ENCODE measurements around the gene PDP2.
A peak's percentile ranks its signal among the peaks of the same experiment; 100 is the strongest.
"Not testable (repeated sequence)": the region's sequence is repeated elsewhere in the genome, so short reads cannot be mapped to it uniquely, and the experiment has no call there.

Gene PDP2

GRCh38 chr16:66923866-66924265 is 43.6 kb downstream of the PDP2 start:
- no peaks in the 10 kb centered on the region for H3K9me3 Mint-ChIP-seq
- no peak overlapping the region for H3K4me3 Mint-ChIP-seq
- peaks cover 33% of the 10 kb centered on the region for H3K27me3 Mint-ChIP-seq
- H3K36me3 Mint-ChIP-seq (ENCODE audit: low read depth) = no peaks in the 10 kb centered on the region
- H3K27ac Mint-ChIP-seq = no peak overlapping the region
- peaks cover 22% of the 10 kb centered on the region for H3K4me1 Mint-ChIP-seq (ENCODE audit: low read depth)

- Mint-ChIP-seq H3K36me3 (ENCODE audit: low read depth) (no peaks in the 10 kb centered on the region), H3K4me1 (ENCODE audit: low read depth) (peaks cover 22% of the 10 kb centered on the region), H3K27ac (no peak overlapping the region), H3K27me3 (peaks cover 30% of the 10 kb centered on the region), H3K9me3 (no peaks in the 10 kb centered on the region), H3K4me3 (peak overlapping the region; percentile 48)
Observed at GRCh38 chr16:66924527-66925321, 44.4 kb downstream of the PDP2 start.

- peak within 1 kb of the TSS; percentile 48 for H3K4me3 Mint-ChIP-seq
- H3K4me1 Mint-ChIP-seq (ENCODE audit: low read depth) = peaks cover 22% of the 10 kb centered on the region
- H3K36me3 Mint-ChIP-seq (ENCODE audit: low read depth) = no peaks in the 10 kb centered on the region
- H3K27me3 Mint-ChIP-seq = peaks cover 30% of the 10 kb centered on the region
- no peaks in the 10 kb centered on the region for H3K9me3 Mint-ChIP-seq
- H3K27ac Mint-ChIP-seq = no peak within 1 kb of the TSS
Observed at GRCh38 chr16:66925322-66925840, 45.1 kb downstream of the PDP2 start, which contains the start of gene RRAD. RRAD (minus strand) TSS chr16:66925535; CDS start chr16:66925179, 356 bp downstream.

- no peaks in the 10 kb centered on the region for H3K9me3 Mint-ChIP-seq
- H3K4me3 Mint-ChIP-seq = no peak overlapping the region
- no peaks in the 10 kb centered on the region for H3K36me3 Mint-ChIP-seq (ENCODE audit: low read depth)
- peaks cover 22% of the 10 kb centered on the region for H3K4me1 Mint-ChIP-seq (ENCODE audit: low read depth)
- no peak overlapping the region for H3K27ac Mint-ChIP-seq
- peaks cover 24% of the 10 kb centered on the region for H3K27me3 Mint-ChIP-seq
Observed at GRCh38 chr16:66926171-66926947, 46.0 kb downstream of the PDP2 start.

GRCh38 chr16:66926961-66927436 is 46.7 kb downstream of the PDP2 start:
- Mint-ChIP-seq H3K27ac (no peak overlapping the region), H3K4me3 (no peak overlapping the region)

GRCh38 chr16:66927918-66928649 is 47.8 kb downstream of the PDP2 start:
- H3K36me3 Mint-ChIP-seq (ENCODE audit: low read depth) = peaks cover 15% of the 10 kb centered on the region
- H3K27ac Mint-ChIP-seq = peak overlapping the region; percentile 45
- peaks cover 22% of the 10 kb centered on the region for H3K27me3 Mint-ChIP-seq
- H3K4me3 Mint-ChIP-seq = no peak overlapping the region
- no peaks in the 10 kb centered on the region for H3K9me3 Mint-ChIP-seq
- peaks cover 38% of the 10 kb centered on the region for H3K4me1 Mint-ChIP-seq (ENCODE audit: low read depth)

More at GRCh38 chr16:66926961-66927436, 46.7 kb downstream of the PDP2 start:
- Mint-ChIP-seq H3K27me3 (peaks cover 22% of the 10 kb centered on the region), H3K4me1 (ENCODE audit: low read depth) (peaks cover 27% of the 10 kb centered on the region), H3K36me3 (ENCODE audit: low read depth) (peaks cover 4% of the 10 kb centered on the region), H3K9me3 (no peaks in the 10 kb centered on the region)

GRCh38 chr16:66928702-66929388 is 48.5 kb downstream of the PDP2 start:
- Mint-ChIP-seq H3K27ac (peak overlapping the region; percentile 45), H3K27me3 (peaks cover 15% of the 10 kb centered on the region), H3K36me3 (ENCODE audit: low read depth) (peaks cover 23% of the 10 kb centered on the region), H3K4me3 (no peak overlapping the region), H3K9me3 (no peaks in the 10 kb centered on the region), H3K4me1 (ENCODE audit: low read depth) (peaks cover 46% of the 10 kb centered on the region)

- H3K4me3 Mint-ChIP-seq = no peak overlapping the region
- no peak overlapping the region for H3K27ac Mint-ChIP-seq
- peaks cover 8% of the 10 kb centered on the region for H3K27me3 Mint-ChIP-seq
- H3K36me3 Mint-ChIP-seq (ENCODE audit: low read depth) = peaks cover 26% of the 10 kb centered on the region
- H3K4me1 Mint-ChIP-seq (ENCODE audit: low read depth) = peaks cover 49% of the 10 kb centered on the region
- H3K9me3 Mint-ChIP-seq = no peaks in the 10 kb centered on the region
Observed at GRCh38 chr16:66930189-66930588, 49.9 kb downstream of the PDP2 start.

- peak overlapping the region; percentile 91 for H3K4me3 Mint-ChIP-seq
Observed at GRCh38 chr16:66931665-66932064, 51.4 kb downstream of the PDP2 start.

GRCh38 chr16:66932076-66932475 is 51.8 kb downstream of the PDP2 start:
- no peaks in the 10 kb centered on the region for H3K9me3 Mint-ChIP-seq
- peak overlapping the region; percentile 91 for H3K4me3 Mint-ChIP-seq
- peak overlapping the region; percentile 40 for H3K27ac Mint-ChIP-seq
- no peaks in the 10 kb centered on the region for H3K27me3 Mint-ChIP-seq
- H3K4me1 Mint-ChIP-seq (ENCODE audit: low read depth) = peaks cover 58% of the 10 kb centered on the region
- H3K36me3 Mint-ChIP-seq (ENCODE audit: low read depth) = peaks cover 33% of the 10 kb centered on the region

More at GRCh38 chr16:66931665-66932064, 51.4 kb downstream of the PDP2 start:
- Mint-ChIP-seq H3K9me3 (no peaks in the 10 kb centered on the region), H3K27ac (no peak overlapping the region), H3K36me3 (ENCODE audit: low read depth) (peaks cover 32% of the 10 kb centered on the region), H3K4me1 (ENCODE audit: low read depth) (peaks cover 57% of the 10 kb centered on the region), H3K27me3 (no peaks in the 10 kb centered on the region)

- H3K27me3 Mint-ChIP-seq = no peaks in the 10 kb centered on the region
- H3K4me3 Mint-ChIP-seq = peak overlapping the region; percentile 91
- peaks cover 47% of the 10 kb centered on the region for H3K4me1 Mint-ChIP-seq (ENCODE audit: low read depth)
- H3K27ac Mint-ChIP-seq = peak overlapping the region; percentile 94
- H3K9me3 Mint-ChIP-seq = no peaks in the 10 kb centered on the region
- H3K36me3 Mint-ChIP-seq (ENCODE audit: low read depth) = peaks cover 33% of the 10 kb centered on the region
Observed at GRCh38 chr16:66933776-66934137, 53.4 kb downstream of the PDP2 start.

GRCh38 chr16:66934138-66934838 is 54.0 kb downstream of the PDP2 start, which contains the start of gene CIAO2B:
CIAO2B (minus strand) TSS chr16:66934402; CDS start chr16:66934364, 38 bp downstream.
- H3K4me3 Mint-ChIP-seq = peak within 1 kb of the TSS; percentile 91
- H3K27ac Mint-ChIP-seq = peak within 1 kb of the TSS; percentile 94
- H3K9me3 Mint-ChIP-seq = no peaks in the 10 kb centered on the region
- no peaks in the 10 kb centered on the region for H3K27me3 Mint-ChIP-seq
- peaks cover 47% of the 10 kb centered on the region for H3K4me1 Mint-ChIP-seq (ENCODE audit: low read depth)
- peaks cover 33% of the 10 kb centered on the region for H3K36me3 Mint-ChIP-seq (ENCODE audit: low read depth)

- H3K9me3 Mint-ChIP-seq, H3K27me3 Mint-ChIP-seq: not testable (repeated sequence)
- peaks cover 36% of the 10 kb centered on the region for H3K36me3 Mint-ChIP-seq (ENCODE audit: low read depth)
- H3K4me1 Mint-ChIP-seq (ENCODE audit: low read depth) = peaks cover 47% of the 10 kb centered on the region
- peak overlapping the region; percentile 91 for H3K4me3 Mint-ChIP-seq
- peak overlapping the region; percentile 94 for H3K27ac Mint-ChIP-seq
Observed at GRCh38 chr16:66934839-66935313, 54.6 kb downstream of the PDP2 start.
